Measurements from ENCODE around the gene DSCAM. TPM values are rescaled to one million over a fixed set of nuclear protein-coding genes. Genes with fewer than 3 reads are reported as not detected.

The DSCAM gene
- total RNA-seq, 1 experiment from 2014 or later, result not detected

GRCh38 chr21:40685141-40685540 lies 161.8 kb downstream of the DSCAM start:
- Histone ChIP-seq H3K79me2 (ENCODE audit: insufficient read depth, low read length) (no peaks in the 10 kb centered on the region), H3K27ac (ENCODE audit: low read depth, low read length) (no peak overlapping the region), H3K4me1 (ENCODE audit: control insufficient read depth in 1 of 2, insufficient read depth in 2 of 2, low read length in 2 of 2) (no peaks in the 10 kb centered on the region), H3K27me3 (ENCODE audit: insufficient read depth, low read length) (no peaks in the 10 kb centered on the region), H3K9me2 (ENCODE audit: insufficient read depth) (no peaks in the 10 kb centered on the region), H3K9ac (ENCODE audit: low read length) (no peak overlapping the region), H3K9me3 (ENCODE audit: control insufficient read depth in 1 of 2, insufficient read depth in 1 of 2, low read depth in 1 of 2, low read length in 2 of 2) (peaks cover 20 to 55% of the 10 kb centered on the region in 2 experiments; a peak in 2 of 4 replicates), H3K4me3 (replicated peaks in 1 of 2; ENCODE audit: low read depth in 1 of 2, low read length in 2 of 2) (no peak overlapping the region), H4K20me1 (ENCODE audit: insufficient read depth) (no peaks in the 10 kb centered on the region), H2AFZ (ENCODE audit: low read depth, low read length, poor library complexity, severe bottlenecking) (no peak overlapping the region), H3K4me2 (ENCODE audit: low read length) (no peak overlapping the region), H3K36me3 (ENCODE audit: control insufficient read depth in 1 of 2, insufficient read depth in 2 of 2, low read length in 2 of 2) (no peaks in the 10 kb centered on the region)
- DNase-seq (ENCODE audit: low read depth, low spot score) (no peak), ATAC-seq (no peak)
- no peak for TF ChIP-seq POLR2A (IDR thresholded peaks at IDR 0.05; ENCODE audit: borderline replicate concordance, extremely low read depth, insufficient read depth, insufficient read length)
- ChIA-PET CTCF (no interaction called here), RAD21 (ENCODE audit: low non-redundant PET in 1 of 2, low total read pairs in 2 of 2, uncharacterized antibody in 2 of 2, unreplicated experiment in 2 of 2) (no interaction called here), POLR2A (no interaction called here)
- BruUV-seq (replicated peaks), result no TSS peak
- intact Hi-C loops (cut with micrococcal nuclease), result no loop called here

- POLR2A ChIA-PET, result no interaction called here
- Histone ChIP-seq H2AFZ (ENCODE audit: low read depth, low read length, poor library complexity, severe bottlenecking) (no peak overlapping the region), H3K27ac (ENCODE audit: low read depth, low read length) (no peak overlapping the region), H3K9me2 (ENCODE audit: insufficient read depth) (no peaks in the 10 kb centered on the region), H3K4me1 (ENCODE audit: control insufficient read depth in 1 of 2, insufficient read depth in 2 of 2, low read length in 2 of 2) (no peaks in the 10 kb centered on the region), H3K9me3 (ENCODE audit: control insufficient read depth in 1 of 2, insufficient read depth in 1 of 2, low read depth in 1 of 2, low read length in 2 of 2) (peaks cover 23 to 53% of the 10 kb centered on the region in 2 experiments; a peak in 3 of 4 replicates), H3K4me3 (replicated peaks in 1 of 2; ENCODE audit: low read depth in 1 of 2, low read length in 2 of 2) (no peak overlapping the region), H3K79me2 (ENCODE audit: insufficient read depth, low read length) (no peaks in the 10 kb centered on the region), H3K27me3 (ENCODE audit: insufficient read depth, low read length) (no peaks in the 10 kb centered on the region), H3K9ac (ENCODE audit: low read length) (no peak overlapping the region), H3K4me2 (ENCODE audit: low read length) (no peak overlapping the region), H4K20me1 (ENCODE audit: insufficient read depth) (no peaks in the 10 kb centered on the region), H3K36me3 (ENCODE audit: control insufficient read depth in 1 of 2, insufficient read depth in 2 of 2, low read length in 2 of 2) (no peaks in the 10 kb centered on the region)
- no peak for TF ChIP-seq EZH2phosphoT487 (IDR thresholded peaks at IDR 0.05; ENCODE audit: borderline replicate concordance)
- no peak for TF ChIP-seq TCF7L2 (IDR thresholded peaks at IDR 0.05; ENCODE audit: borderline replicate concordance, extremely low read depth, insufficient read depth, insufficient read length)
- no peak for TF ChIP-seq ZFX (IDR thresholded peaks at IDR 0.05)
- no peak for TF ChIP-seq EGR1 (IDR thresholded peaks at IDR 0.05; ENCODE audit: low read depth)
- TF ChIP-seq YY1 (IDR thresholded peaks at IDR 0.05; ENCODE audit: extremely low read depth, insufficient replicate concordance, low read depth, low read length), result no peak
- TF ChIP-seq MAX (IDR thresholded peaks at IDR 0.05), result no peak
- no peak for TF ChIP-seq POLR2AphosphoS5 (IDR thresholded peaks at IDR 0.05; ENCODE audit: low read depth, low read length)
- no peak for TF ChIP-seq CEBPB (IDR thresholded peaks at IDR 0.05; ENCODE audit: low read depth)
- no peak for TF ChIP-seq RAD21 (IDR thresholded peaks at IDR 0.05; ENCODE audit: low read depth)
- BruUV-seq (replicated peaks), result no TSS peak
- CTCF ChIA-PET, result no interaction called here
- intact Hi-C loops (cut with micrococcal nuclease), result no loop called here
- no peak for ATAC-seq
- DNase-seq (ENCODE audit: low read depth, low spot score), result no peak
- RAD21 ChIA-PET (ENCODE audit: low non-redundant PET in 1 of 2, low total read pairs in 2 of 2, uncharacterized antibody in 2 of 2, unreplicated experiment in 2 of 2), result no interaction called here
Measured at GRCh38 chr21:40684726-40685125, 162.2 kb downstream of the DSCAM start.

Data from HCT116 (cell line).